GM18526 (cell line): Measurements from ENCODE around the gene DCLK2.

Source experiments
- POLR2A ChIP-seq: IDR thresholded peaks from 3 replicates; pipeline ENCODE4 v1.6.1; 2011; ENCODE audit not compliant: insufficient read length; ENCODE audit errors: extremely low read depth

DCLK2 gene

DNA sequence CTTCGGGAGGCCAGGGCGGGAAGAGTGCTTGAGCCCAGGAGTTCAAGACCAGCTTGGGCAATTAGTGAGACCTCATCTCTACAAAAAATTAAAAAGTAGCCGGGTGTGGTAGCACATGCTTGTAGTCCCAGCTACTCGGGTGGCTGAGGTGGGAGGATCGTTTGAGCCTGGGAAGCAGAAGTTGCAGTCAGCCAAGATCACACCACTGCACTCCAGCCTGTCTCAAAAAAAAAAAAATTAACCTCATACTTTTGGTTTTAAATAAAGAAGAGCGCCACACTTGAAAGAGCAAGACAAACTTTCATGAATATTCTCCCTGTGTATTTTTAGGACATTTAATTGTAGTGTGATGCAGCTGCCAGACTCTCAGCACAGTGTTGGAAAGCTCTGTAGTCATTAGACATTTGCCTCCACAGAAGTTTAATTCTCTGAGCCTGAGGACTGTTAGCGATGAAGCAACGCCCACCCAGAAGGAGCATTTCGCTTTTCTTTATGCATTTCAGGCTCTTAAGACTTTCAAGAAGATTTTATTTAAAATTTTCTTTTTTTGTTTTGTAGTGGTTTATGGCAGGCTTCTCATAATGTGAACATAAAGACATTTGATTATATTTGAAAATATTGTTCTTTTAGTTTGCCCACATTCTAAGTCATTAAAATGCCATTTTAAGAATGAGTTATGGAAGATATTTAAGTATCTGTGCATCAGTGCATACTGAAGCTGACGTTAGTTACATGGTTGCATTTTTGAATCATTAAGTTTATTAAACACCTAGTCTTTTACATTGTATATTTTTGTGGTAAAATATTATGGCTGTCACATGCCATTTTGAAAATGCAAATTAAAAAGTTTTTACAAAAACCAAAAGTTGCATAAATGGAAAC lies 45.8 kb downstream of the DCLK2 start:
- TF ChIP-seq POLR2A: no peak

DNA sequence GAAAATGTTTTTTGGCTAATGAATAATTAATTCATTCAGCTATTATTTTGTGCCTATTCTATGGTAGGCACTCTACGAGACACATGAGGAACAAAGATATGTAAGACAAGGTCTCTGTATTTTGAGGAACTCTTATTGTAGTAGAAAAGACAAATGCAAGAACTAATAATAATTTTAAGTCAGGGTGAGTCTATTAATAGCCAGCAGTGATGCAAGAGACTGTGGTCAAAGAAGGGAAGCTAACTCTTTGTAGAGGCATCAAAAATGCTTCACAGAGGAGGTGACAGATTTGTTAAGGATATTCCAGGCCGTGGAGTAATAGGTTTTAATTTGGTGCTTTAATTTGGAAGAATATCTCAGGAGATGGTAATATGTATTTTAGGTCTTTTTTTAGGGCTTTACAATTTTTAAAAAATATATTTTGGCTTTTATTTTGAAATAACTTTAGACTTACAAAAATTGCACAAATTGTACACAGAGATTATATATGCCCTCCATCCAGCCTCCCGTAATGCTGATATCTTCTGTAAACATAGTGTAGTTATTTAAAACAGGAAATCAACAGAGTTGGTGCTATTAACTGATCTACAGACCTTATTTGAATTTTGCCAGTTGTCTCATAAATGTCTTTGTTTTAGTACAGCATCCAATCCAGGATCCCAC lies 48.1 kb downstream of the DCLK2 start:
- no peak for TF ChIP-seq POLR2A

DNA sequence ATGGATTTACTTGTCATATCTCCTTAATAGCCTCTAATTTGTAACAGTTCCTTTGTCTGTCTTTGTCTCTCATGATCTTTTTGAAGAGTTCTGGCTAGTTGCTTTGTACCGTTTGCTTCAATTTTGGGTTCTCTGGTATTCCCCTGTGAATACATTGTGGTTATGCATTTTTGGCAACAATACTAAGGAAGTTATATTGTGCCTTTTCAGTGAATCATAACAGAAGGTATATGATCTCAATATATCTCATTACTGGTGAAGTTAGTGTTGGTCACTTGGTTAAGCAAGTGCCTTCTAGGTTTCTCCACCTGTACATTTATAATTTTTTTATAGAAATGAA lies 48.6 kb downstream of the DCLK2 start:
- TF ChIP-seq POLR2A: no peak

DNA sequence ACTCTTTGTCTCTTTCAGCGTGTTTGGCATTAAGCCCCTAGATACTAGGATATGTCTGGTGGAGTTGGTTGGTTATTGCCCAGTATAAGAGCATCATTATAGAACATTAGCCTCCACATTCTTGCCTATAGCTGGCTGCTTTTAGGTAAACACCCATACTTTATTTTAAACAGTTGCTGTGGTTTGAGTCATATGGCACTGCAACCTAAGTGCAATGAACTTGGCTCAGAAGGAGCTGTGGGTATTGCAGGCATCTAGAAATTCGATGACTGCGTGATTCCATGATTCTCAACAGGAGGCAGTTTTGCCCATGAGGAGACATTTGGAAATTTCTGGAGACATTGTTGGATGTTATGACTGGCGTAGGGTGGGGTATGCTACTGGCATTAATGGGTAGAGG lies 49.5 kb downstream of the DCLK2 start:
- TF ChIP-seq POLR2A: no peak

- no peak for TF ChIP-seq POLR2A
These were observed 52.7 kb downstream of the DCLK2 start for GRCh38 chr4:150130933-150131332.

GRCh38 chr4:150131581-150132228 lies 53.5 kb downstream of the DCLK2 start:
- TF ChIP-seq POLR2A: no peak

DNA sequence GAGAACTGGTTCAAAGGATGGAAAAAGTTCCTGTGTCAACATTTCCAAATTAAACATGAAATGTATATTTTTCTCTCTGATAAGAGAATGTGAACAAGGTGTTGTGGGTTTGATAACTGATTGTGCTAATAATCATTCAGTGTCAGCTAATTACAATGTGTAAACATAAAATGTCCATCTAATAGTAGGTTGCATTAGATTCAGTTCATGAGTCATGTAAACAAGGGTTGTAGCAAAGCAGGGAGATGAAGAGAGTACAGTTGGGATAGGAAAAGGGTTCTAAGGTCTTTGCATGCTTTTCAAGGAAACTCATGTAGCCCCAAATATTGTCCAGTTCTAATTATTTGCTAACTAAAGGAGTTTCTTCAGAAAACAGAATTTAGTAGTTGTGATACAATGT lies 55.4 kb downstream of the DCLK2 start:
- TF ChIP-seq POLR2A: no peak

DNA sequence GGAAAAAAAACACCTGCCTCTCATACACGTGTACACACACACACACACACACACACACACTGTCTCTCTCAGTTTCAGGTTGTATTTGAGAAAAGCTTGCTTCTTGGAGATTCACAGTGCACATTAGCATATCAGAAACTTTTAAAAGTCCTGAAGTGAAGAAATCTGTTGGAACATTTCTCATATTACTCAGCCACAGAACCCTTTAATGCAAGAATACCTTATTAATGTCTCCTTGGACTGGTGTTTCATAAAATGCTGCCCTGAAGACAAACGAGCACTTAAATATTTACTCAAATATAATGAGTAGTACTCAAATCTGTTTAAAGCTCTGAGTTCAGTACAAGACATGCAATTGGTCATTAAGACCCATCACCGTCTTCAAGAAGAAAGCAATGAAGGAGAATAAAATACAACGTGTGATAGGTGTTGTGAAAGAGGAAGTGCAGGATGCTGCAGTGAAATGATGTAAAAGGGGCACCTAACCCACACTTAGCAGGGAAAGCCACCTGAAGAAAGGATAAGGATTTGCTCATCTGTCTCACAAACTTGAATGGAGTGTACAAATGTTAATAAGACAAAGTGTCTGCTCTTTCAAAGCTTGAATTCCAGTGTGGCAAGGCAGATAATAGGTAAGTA lies 57.0 kb downstream of the DCLK2 start:
- TF ChIP-seq POLR2A: no peak

DNA sequence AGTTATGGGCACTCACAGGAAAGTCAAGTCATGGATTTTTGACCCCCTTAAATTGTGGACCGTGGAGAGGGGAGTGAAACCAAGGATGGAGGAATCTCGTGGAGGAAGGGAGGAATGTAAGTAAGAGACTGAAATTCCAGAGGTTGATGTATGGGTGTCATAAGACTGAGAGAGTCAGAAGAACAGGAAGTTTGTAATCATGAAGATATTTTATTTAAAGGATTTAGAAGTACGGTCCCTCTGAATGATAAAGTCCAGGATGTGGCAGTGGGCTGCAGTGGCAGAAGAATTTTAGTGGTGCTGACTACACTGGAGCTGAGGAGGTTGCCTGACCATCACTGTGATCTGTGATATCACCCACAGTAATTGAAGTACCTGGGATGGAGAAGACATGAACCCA lies 57.8 kb downstream of the DCLK2 start:
- no peak for TF ChIP-seq POLR2A

DNA sequence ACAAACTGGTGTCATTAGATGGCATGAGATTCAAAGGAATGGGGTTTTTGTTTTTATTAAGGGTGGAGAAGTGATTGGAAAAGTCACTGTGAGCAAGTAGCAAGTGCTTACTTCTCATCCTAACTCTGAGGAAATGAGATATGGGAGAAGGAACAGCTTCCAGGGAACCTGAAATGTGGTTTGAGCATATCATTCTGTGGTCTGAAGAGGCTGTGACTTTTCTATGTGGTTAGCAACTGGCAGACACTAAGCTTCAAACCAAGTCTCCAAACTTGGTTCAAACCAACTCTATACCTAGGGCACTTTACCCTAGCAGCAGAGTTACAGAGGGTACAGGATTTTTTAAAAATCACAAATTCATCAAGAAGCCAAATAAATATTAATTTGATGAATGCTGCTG lies 58.2 kb downstream of the DCLK2 start:
- no peak for TF ChIP-seq POLR2A

DNA sequence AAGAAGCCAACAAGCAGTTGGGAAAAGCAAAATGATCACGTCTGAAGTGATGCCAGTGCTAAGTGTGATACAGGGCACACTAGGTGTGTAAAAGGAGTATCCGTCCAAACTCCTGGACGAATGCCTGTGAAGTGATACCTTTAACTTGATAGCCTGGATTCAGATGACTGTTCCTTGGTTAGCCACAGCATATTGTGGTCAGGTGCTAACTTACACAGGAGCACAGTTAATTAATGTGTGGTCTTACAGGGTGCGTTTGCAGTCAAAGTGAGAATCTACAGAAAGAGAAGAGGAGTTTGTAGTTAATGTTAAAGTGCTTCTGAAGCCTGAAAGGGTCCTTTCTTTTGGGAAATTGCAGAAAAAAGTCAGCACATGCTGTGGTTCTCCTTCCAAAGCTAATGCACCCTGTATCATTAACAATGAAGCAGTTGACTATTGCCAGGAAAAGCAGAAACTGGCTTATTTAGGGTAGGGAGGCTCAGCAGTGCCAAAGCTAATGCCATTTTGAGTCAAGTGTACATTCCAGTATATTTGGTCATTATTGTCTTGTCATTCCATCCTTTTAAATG lies 61.1 kb downstream of the DCLK2 start:
- no peak for TF ChIP-seq POLR2A

DNA sequence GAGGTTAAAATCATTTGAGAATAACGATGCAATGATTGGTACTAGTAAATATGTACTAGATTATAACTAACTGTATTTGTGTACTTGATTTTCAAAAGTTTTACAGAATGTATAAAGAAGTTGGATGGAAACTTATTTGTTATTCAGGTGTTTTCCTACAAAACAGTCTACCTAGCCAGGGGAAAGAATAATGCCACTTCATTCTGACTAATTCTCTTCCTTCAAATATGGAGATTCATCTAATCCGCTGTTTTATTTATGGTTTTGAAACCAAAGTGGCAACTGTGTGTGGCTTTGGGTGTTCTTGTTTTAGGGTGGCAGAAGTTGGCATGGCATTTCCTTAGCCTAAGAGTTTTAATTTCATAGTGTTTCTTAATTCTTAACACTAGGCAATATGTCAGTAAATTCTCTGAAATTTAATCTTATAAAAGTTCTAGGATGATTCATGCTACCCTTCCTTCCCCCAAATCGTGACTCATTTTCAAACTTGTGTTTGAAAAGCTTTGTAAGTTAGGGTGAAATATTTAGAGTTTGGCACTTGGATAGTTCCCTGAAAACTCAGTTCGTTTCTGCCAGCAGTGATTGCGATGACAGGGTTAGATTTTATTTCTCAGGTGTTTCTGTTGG lies 62.6 kb downstream of the DCLK2 start:
- TF ChIP-seq POLR2A: no peak

DNA sequence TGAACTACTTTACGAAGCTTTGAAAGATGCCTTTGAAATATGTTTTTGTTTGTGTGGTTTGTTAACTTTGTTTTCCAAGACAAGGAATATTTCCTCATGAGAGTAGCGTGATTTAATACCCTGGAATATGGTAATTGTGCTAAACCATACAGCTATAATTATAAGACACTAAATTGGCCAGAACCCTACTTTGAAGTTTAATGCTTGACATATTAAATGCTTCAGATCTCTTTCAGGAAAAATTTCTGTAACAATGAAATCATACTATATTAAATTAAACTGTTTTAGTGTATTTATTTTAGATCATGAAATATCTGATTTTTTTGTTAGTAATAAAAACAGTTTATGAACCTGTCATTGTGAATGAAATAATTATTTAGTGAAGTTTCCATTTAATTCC lies 63.5 kb downstream of the DCLK2 start:
- TF ChIP-seq POLR2A: no peak

DNA sequence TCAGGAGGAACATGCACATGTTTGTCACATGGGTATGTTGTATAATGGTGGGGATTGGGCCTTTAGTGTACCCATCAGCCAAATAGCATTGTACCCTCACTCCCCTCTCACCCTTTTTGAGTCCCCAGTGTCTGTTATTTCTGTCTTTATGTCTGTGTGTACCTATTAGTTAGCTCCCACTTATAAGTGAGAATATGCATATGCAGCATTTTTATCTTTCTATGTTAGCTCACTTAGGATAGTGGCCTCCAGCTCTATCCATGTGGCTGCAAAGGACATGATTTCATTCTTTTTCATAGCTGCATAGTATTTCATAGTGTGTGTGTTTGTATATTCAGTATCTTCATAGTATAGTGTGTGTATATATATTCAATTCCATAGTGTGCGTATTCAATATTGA lies 64.6 kb downstream of the DCLK2 start:
- TF ChIP-seq POLR2A: no peak
